Testis (tissue), 2 donors: ENCODE measurements around the gene MLLT10.

Experiments
- POLR2A ChIP-seq: fragments of 450-650 bp; IDR thresholded peaks from one replicate; pipeline ENCODE4 v1.6.1; 2017; ENCODE audit warnings: antibody characterized with exemption, mild to moderate bottlenecking, moderate library complexity
- TF ChIP-seq, protein P1 (sequence below), 3 experiments: fragments of 450-650 bp in 2 of 3; fragments of 200-600 bp in 1 of 3; sonication (generic) in 1 of 3; IDR thresholded peaks; one replicate each; pipeline ENCODE4 v1.5.1; 2016 to 2019; ENCODE audit warnings: antibody characterized with exemption in 3 of 3, mild to moderate bottlenecking in 2 of 3, moderate library complexity in 1 of 3

- TF ChIP-seq, protein P1, sequence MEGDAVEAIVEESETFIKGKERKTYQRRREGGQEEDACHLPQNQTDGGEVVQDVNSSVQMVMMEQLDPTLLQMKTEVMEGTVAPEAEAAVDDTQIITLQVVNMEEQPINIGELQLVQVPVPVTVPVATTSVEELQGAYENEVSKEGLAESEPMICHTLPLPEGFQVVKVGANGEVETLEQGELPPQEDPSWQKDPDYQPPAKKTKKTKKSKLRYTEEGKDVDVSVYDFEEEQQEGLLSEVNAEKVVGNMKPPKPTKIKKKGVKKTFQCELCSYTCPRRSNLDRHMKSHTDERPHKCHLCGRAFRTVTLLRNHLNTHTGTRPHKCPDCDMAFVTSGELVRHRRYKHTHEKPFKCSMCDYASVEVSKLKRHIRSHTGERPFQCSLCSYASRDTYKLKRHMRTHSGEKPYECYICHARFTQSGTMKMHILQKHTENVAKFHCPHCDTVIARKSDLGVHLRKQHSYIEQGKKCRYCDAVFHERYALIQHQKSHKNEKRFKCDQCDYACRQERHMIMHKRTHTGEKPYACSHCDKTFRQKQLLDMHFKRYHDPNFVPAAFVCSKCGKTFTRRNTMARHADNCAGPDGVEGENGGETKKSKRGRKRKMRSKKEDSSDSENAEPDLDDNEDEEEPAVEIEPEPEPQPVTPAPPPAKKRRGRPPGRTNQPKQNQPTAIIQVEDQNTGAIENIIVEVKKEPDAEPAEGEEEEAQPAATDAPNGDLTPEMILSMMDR (IDR thresholded peaks at IDR 0.05) = no peak
- TF ChIP-seq POLR2A = no peak
These were observed 73.9 kb downstream of the MLLT10 start for GRCh38 chr10:21607907-21608306.
